T1000 (cell line): Measurements from ENCODE around the gene RBL1.
"Not testable (repeated sequence)": the region's sequence is repeated elsewhere in the genome, so short reads cannot be mapped to it uniquely, and the experiment has no call there.

Experiments
- DNase-seq: peaks from one replicate; lab custom pipeline; 2025; ENCODE audit warnings: mixed read lengths; lab: John Stamatoyannopoulos, UW

Gene RBL1

GRCh38 chr20:37075932-37076685 is 19.7 kb downstream of the RBL1 start:
- no peak for DNase-seq

- no peak for DNase-seq
Measured at GRCh38 chr20:37072293-37073196, 23.3 kb downstream of the RBL1 start.

- peak; percentile 18 for DNase-seq
Measured at GRCh38 chr20:37071481-37071911, 24.3 kb downstream of the RBL1 start.

- not testable (repeated sequence) for DNase-seq
Measured at GRCh38 chr20:37069563-37069962, 26.2 kb downstream of the RBL1 start.

GRCh38 chr20:37066168-37066567 is 29.6 kb downstream of the RBL1 start:
- no peak for DNase-seq

GRCh38 chr20:37055276-37055675 is 40.5 kb downstream of the RBL1 start:
- no peak for DNase-seq

- DNase-seq = no peak
Measured at GRCh38 chr20:37053230-37053950, 42.4 kb downstream of the RBL1 start.

GRCh38 chr20:37042986-37043972 is 52.5 kb downstream of the RBL1 start:
- DNase-seq = no peak

- DNase-seq = not testable (repeated sequence)
Measured at GRCh38 chr20:37039366-37039765, 56.4 kb downstream of the RBL1 start.

GRCh38 chr20:37032077-37032476 is 63.7 kb downstream of the RBL1 start:
- no peak for DNase-seq

GRCh38 chr20:37020636-37021035 is 75.2 kb downstream of the RBL1 start:
- no peak for DNase-seq

- DNase-seq = not testable (repeated sequence)
Measured at GRCh38 chr20:37012631-37013030, 83.2 kb downstream of the RBL1 start.

- DNase-seq = not testable (repeated sequence)
Measured at GRCh38 chr20:37011858-37012257, 83.9 kb downstream of the RBL1 start.

GRCh38 chr20:37011147-37011546 is 84.7 kb downstream of the RBL1 start:
- no peak for DNase-seq

- no peak for DNase-seq
Measured at GRCh38 chr20:37007898-37008649, 87.7 kb downstream of the RBL1 start.

GRCh38 chr20:37005062-37005942 is 90.5 kb downstream of the RBL1 start:
- DNase-seq = not testable (repeated sequence)

- DNase-seq = not testable (repeated sequence)
Measured at GRCh38 chr20:37001634-37002033, 94.2 kb downstream of the RBL1 start.

- not testable (repeated sequence) for DNase-seq
Measured at GRCh38 chr20:37000171-37000570, 95.6 kb downstream of the RBL1 start.

GRCh38 chr20:36998652-36999051 is 97.1 kb downstream of the RBL1 start:
- no peak for DNase-seq
